Measurements from ENCODE around the gene CSNK1A1. TPM values are rescaled to one million over a fixed set of nuclear protein-coding genes. Genes with fewer than 3 reads are reported as not detected.

Gene CSNK1A1
- total and polyA plus RNA-seq, 2 of the 4 experiments (the other 2 are of a cell fraction), result 140 to 419 TPM

DNA sequence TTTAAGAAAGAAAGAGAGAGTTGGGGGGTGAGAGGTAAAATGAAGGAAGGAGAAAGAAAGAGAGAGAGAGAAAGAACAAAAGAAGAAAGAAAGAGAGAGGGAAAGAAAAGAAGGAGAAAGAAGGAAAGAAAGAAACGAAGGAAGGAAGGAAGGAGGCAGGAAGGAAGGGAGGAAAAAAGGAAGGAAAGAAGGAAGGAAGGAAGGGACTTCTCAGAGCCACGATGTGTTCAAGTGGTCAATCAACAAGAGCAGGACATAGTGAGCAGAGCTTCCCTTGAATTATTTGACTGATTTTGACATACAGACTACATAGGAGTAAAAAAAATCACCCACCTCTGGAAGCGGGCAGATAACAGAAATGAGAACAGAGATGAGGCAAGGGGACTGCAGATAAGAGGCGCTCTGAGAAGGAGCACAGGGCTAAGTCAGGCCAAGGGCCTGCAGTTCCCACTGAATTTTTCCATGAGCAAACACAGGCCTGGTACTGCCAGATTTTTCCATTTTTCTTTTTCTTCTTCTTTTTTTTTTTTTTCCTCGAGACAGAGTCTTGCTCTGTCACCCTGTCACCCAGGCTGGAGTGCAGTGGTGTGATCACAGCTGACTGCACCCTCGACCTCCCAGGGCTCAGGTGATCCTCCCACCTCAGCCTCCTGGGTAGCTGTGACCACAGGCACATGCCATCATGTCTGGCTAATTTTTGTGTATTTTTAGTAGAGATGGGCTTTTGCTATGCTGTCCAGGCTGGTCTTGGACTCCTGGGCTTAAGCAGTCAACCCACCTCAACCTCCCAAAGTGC, 94.4 kb downstream of the CSNK1A1 start:
- no peaks in the 10 kb centered on the region for H3K9me3 ChIP-seq (ENCODE audit: control insufficient read depth, insufficient read depth, low read length)
- POLR2A ChIA-PET (ENCODE audit: unreplicated experiment), result interaction anchor here (0.6 to 1.5 kb wide), 2 partner anchors 11 to 93 kb away, joined by 4 to 7 read pairs; no protein-coding TSS in a partner anchor
- ATAC-seq (ENCODE audit: low read depth), result no peak
- peak overlapping the region; percentile 93 for H2AK5ac ChIP-seq (ENCODE audit: low read depth, low read length)
- H2BK120ac ChIP-seq (ENCODE audit: low read depth, low read length), result peak overlapping the region; percentile 97
- H3K9ac ChIP-seq (ENCODE audit: low read depth, low read length), result no peak overlapping the region
- H3K79me1 ChIP-seq (ENCODE audit: low read depth in 1 of 2, low read length in 2 of 2), result peaks cover 0 to 20% of the 10 kb centered on the region in 2 experiments; a peak in 2 of 4 replicates
- H3K27me3 ChIP-seq (ENCODE audit: control insufficient read depth, insufficient read depth, low read length), result no peaks in the 10 kb centered on the region
- peak overlapping the region; percentile 97 for H2BK5ac ChIP-seq (ENCODE audit: low read depth, low read length, poor library complexity, severe bottlenecking)
- no peak for DNase-seq
- dilution Hi-C loops (cut with HindIII; ENCODE audit: low sequenced_read_pairs, unreplicated experiment), result no loop called here
- no TSS peak for BruUV-seq (replicated peaks)
- no peak overlapping the region for H3K4me3 ChIP-seq (ENCODE audit: insufficient read depth, low read depth, low read length)
- H4K8ac ChIP-seq (ENCODE audit: low read depth in 2 of 2, low read length in 2 of 2), result peak overlapping the region; percentile 7 to 65; a peak in 3 of 4 replicates
- H4K91ac ChIP-seq (ENCODE audit: insufficient read depth, low read depth, low read length), result peak overlapping the region; percentile 83
- no peak overlapping the region for H3K27ac ChIP-seq (ENCODE audit: insufficient read depth, low read length)
- H3K18ac ChIP-seq (ENCODE audit: low read depth, low read length), result peak overlapping the region; percentile 75; the same call in 1 of the 2 replicates
- no peaks in the 10 kb centered on the region for H4K20me1 ChIP-seq (ENCODE audit: insufficient read depth, low read length)
- WGBS, 2 experiments (ENCODE audit: extremely low coverage in 2 of 2, insufficient read length in 1 of 2), result 70% methylated on average over 2 of the region's 6 CpGs; no CpG with 5 or more reads in 1 of the 2 experiments
- H3K9me1 ChIP-seq (ENCODE audit: insufficient read depth, low read length), result peaks cover 26% of the 10 kb centered on the region
- H3K23ac ChIP-seq (ENCODE audit: low read depth, low read length), result no peak overlapping the region; the same call in 1 of the 2 replicates
- H2BK15ac ChIP-seq (ENCODE audit: low read depth, low read length), result peak overlapping the region; percentile 66; the same call in 2 of the 3 replicates
- intact Hi-C loops (cut with micrococcal nuclease), result no loop called here
- CTCF ChIA-PET, result no interaction called here
- H3K4me2 ChIP-seq (ENCODE audit: low read depth, low read length), result no peak overlapping the region
- H3K4ac ChIP-seq (ENCODE audit: low read depth, low read length), result peak overlapping the region; percentile 93
- peak overlapping the region; percentile 62 for H4K5ac ChIP-seq (ENCODE audit: low read depth, low read length)
- peak overlapping the region; percentile 84 for H3K14ac ChIP-seq (replicated peaks; ENCODE audit: low read depth, low read length)
- in situ Hi-C loops (cut with MboI; ENCODE audit: low sequenced_read_pairs), result no loop called here
- H3K36me3 ChIP-seq (ENCODE audit: control insufficient read depth, insufficient read depth, low read length), result no peaks in the 10 kb centered on the region
- peak overlapping the region; percentile 90 for H2AK9ac ChIP-seq (replicated peaks; ENCODE audit: low read depth, low read length, poor library complexity)
- no peak overlapping the region for H2AFZ ChIP-seq (replicated peaks; ENCODE audit: low read length, poor library complexity)
- peak overlapping the region; percentile 99 for H2BK20ac ChIP-seq (ENCODE audit: low read depth, low read length)
- no peak overlapping the region for H3K56ac ChIP-seq (ENCODE audit: extremely low read depth, insufficient read depth, low read length)
- peaks cover 30% of the 10 kb centered on the region for H3K4me1 ChIP-seq (ENCODE audit: control insufficient read depth, insufficient read depth, low read length)
- TF ChIP-seq MAFK (IDR thresholded peaks at IDR 0.05; ENCODE audit: low read depth, low read length) (no peak), NFE2L2 (IDR thresholded peaks at IDR 0.05; ENCODE audit: low read depth, low read length) (no peak), POLR2A (IDR thresholded peaks at IDR 0.05; ENCODE audit: low read depth, low read length) (no peak), MXI1 (IDR thresholded peaks at IDR 0.05; ENCODE audit: borderline replicate concordance, low read depth, low read length) (no peak), RCOR1 (IDR thresholded peaks at IDR 0.05; ENCODE audit: insufficient replicate concordance, low read length) (no peak), RFX5 (IDR thresholded peaks at IDR 0.05; ENCODE audit: low read depth, low read length) (no peak), CHD1 (IDR thresholded peaks at IDR 0.05; ENCODE audit: low read depth, low read length) (no peak), USF2 (IDR thresholded peaks at IDR 0.05; ENCODE audit: low read depth, low read length) (no peak), CEBPB (IDR thresholded peaks at IDR 0.05; ENCODE audit: low read depth, low read length) (no peak), CTCF (conservative IDR thresholded peaks at IDR 0.05; ENCODE audit: low read depth, low read length) (no peak), RAD21 (IDR thresholded peaks at IDR 0.05; ENCODE audit: low read length) (no peak), SMC3 (IDR thresholded peaks at IDR 0.05; ENCODE audit: low read depth, low read length) (no peak), MAZ (IDR thresholded peaks at IDR 0.05; ENCODE audit: borderline replicate concordance, low read depth, low read length) (no peak)
- TF ChIP-seq, protein P1, sequence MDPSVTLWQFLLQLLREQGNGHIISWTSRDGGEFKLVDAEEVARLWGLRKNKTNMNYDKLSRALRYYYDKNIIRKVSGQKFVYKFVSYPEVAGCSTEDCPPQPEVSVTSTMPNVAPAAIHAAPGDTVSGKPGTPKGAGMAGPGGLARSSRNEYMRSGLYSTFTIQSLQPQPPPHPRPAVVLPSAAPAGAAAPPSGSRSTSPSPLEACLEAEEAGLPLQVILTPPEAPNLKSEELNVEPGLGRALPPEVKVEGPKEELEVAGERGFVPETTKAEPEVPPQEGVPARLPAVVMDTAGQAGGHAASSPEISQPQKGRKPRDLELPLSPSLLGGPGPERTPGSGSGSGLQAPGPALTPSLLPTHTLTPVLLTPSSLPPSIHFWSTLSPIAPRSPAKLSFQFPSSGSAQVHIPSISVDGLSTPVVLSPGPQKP (IDR thresholded peaks at IDR 0.05; ENCODE audit: borderline replicate concordance, low read depth, low read length), result no peak
